ENCODE results near the gene TRIM2. TPM values are rescaled to one million over a fixed set of nuclear protein-coding genes. Genes with fewer than 3 reads are reported as not detected.
A peak's percentile ranks its signal among the peaks of the same experiment; 100 is the strongest.

Gene TRIM2
- total RNA-seq, 1 donor from 2014 or later: 20.2 TPM

- H3K27ac ChIP-seq (replicated peaks): no peak overlapping the region
- H3K36me3 ChIP-seq: peaks cover 28% of the 10 kb centered on the region
- no peak overlapping the region for H3K4me3 ChIP-seq
- H3K4me1 ChIP-seq: peaks cover 7% of the 10 kb centered on the region
- H3K9me3 ChIP-seq (replicated peaks): no peaks in the 10 kb centered on the region
- intact Hi-C loops (cut with micrococcal nuclease): no loop called here
- no peak for TF ChIP-seq CTCF (IDR thresholded peaks at IDR 0.05; ENCODE audit: borderline replicate concordance)
- no peaks in the 10 kb centered on the region for H3K27me3 ChIP-seq (ENCODE audit: low read depth)
- no peak for DNase-seq
Observed at GRCh38 chr4:153337686-153338085, 133.4 kb downstream of the TRIM2 start.

GRCh38 chr4:153341575-153342090 is 137.4 kb downstream of the TRIM2 start:
- no peak for TF ChIP-seq CTCF (IDR thresholded peaks at IDR 0.05; ENCODE audit: borderline replicate concordance)
- Histone ChIP-seq H3K9me3 (replicated peaks) (no peaks in the 10 kb centered on the region), H3K27me3 (ENCODE audit: low read depth) (no peaks in the 10 kb centered on the region), H3K36me3 (peaks cover 4% of the 10 kb centered on the region), H3K4me3 (no peak overlapping the region), H3K27ac (replicated peaks) (no peak overlapping the region), H3K4me1 (peaks cover 23% of the 10 kb centered on the region)
- DNase-seq: no peak
- intact Hi-C loops (cut with micrococcal nuclease): loop anchor here (5.0 kb wide), 1 partner anchor 236 kb away; no protein-coding TSS in a partner anchor

- intact Hi-C loops (cut with micrococcal nuclease): loop anchor here (5.0 kb wide), 1 partner anchor 234 kb away; no protein-coding TSS in a partner anchor
- Histone ChIP-seq H3K36me3 (peaks cover 4% of the 10 kb centered on the region), H3K4me1 (peaks cover 23% of the 10 kb centered on the region), H3K27me3 (ENCODE audit: low read depth) (no peaks in the 10 kb centered on the region), H3K27ac (replicated peaks) (no peak overlapping the region), H3K4me3 (no peak overlapping the region), H3K9me3 (replicated peaks) (no peaks in the 10 kb centered on the region)
- DNase-seq: no peak
- TF ChIP-seq CTCF (IDR thresholded peaks at IDR 0.05; ENCODE audit: borderline replicate concordance): no peak
Observed at GRCh38 chr4:153342751-153343552, 138.7 kb downstream of the TRIM2 start.

GRCh38 chr4:153344131-153345011 is 140.1 kb downstream of the TRIM2 start, which contains the start of gene MND1:
MND1 (plus strand) TSS chr4:153344688; CDS start chr4:153344738, 50 bp downstream.
- Histone ChIP-seq H3K9me3 (replicated peaks) (no peaks in the 10 kb centered on the region), H3K36me3 (peaks cover 4% of the 10 kb centered on the region), H3K27ac (replicated peaks) (no peak within 1 kb of the TSS), H3K4me3 (peak within 1 kb of the TSS; percentile 81), H3K4me1 (peaks cover 23% of the 10 kb centered on the region), H3K27me3 (ENCODE audit: low read depth) (no peaks in the 10 kb centered on the region)
- TF ChIP-seq CTCF (IDR thresholded peaks at IDR 0.05; ENCODE audit: borderline replicate concordance): peak; percentile 98
- intact Hi-C loops (cut with micrococcal nuclease): loop anchor here (5.0 kb wide), 1 partner anchor 233 kb away; no protein-coding TSS in a partner anchor
- peak; percentile 82 for DNase-seq
